GM06990 (cell line): ENCODE measurements around the gene SORBS1.

Source experiments
- DNase-seq: peaks from one replicate; pipeline ENCODE4 v3.0.0-alpha.2; 2011; ENCODE audit not compliant: insufficient read length; ENCODE audit errors: extremely low read depth
- H3K27me3 ChIP-seq: replicated peaks from 2 replicates; pipeline ENCODE4 v1.6.0; 2011; ENCODE audit warnings: low read length; ENCODE audit not compliant: control insufficient read depth, insufficient read depth
- H3K36me3 ChIP-seq: 2 replicates; pipeline ENCODE4 v1.5.1; 2011; ENCODE audit warnings: low read length; ENCODE audit not compliant: control insufficient read depth, insufficient read depth
- H3K4me3 ChIP-seq: replicated peaks from 2 replicates; pipeline ENCODE4 v1.5.1; 2011; ENCODE audit warnings: low read depth, mild to moderate bottlenecking, control low read depth, low read length
- TF ChIP-seq, protein P1 (sequence below): IDR thresholded peaks from 2 replicates; pipeline ENCODE4 v1.5.1; 2011; ENCODE audit warnings: low read length, control low read depth, mild to moderate bottlenecking, inconsistent platforms; ENCODE audit not compliant: insufficient read depth, poor library complexity, severe bottlenecking

Gene SORBS1

DNA sequence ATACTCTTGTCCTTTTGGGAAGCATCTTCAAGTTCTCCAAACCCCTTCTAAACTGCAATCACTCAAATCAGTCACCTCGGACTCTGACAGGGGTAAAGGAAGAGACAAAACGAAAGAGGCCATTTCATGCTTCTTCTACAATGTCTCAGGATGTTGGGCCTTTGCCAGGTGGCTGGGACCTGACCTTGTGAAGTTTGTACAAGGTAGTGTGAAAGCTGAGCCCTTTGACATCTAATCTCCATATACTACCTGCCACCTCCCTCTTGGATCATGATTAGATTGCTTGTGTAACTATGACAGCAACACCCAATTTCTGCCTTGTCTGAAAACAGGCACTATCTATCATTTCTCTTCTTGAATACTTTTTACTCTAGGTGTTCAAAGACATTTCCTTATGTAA, 235.3 kb downstream of the SORBS1 start:
- TF ChIP-seq, protein P1, sequence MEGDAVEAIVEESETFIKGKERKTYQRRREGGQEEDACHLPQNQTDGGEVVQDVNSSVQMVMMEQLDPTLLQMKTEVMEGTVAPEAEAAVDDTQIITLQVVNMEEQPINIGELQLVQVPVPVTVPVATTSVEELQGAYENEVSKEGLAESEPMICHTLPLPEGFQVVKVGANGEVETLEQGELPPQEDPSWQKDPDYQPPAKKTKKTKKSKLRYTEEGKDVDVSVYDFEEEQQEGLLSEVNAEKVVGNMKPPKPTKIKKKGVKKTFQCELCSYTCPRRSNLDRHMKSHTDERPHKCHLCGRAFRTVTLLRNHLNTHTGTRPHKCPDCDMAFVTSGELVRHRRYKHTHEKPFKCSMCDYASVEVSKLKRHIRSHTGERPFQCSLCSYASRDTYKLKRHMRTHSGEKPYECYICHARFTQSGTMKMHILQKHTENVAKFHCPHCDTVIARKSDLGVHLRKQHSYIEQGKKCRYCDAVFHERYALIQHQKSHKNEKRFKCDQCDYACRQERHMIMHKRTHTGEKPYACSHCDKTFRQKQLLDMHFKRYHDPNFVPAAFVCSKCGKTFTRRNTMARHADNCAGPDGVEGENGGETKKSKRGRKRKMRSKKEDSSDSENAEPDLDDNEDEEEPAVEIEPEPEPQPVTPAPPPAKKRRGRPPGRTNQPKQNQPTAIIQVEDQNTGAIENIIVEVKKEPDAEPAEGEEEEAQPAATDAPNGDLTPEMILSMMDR, result no peak

GRCh38 chr10:95324436-95325268, 236.5 kb downstream of the SORBS1 start:
- TF ChIP-seq, protein P1, result no peak
- H3K36me3 ChIP-seq, result no peaks in the 10 kb centered on the region
- H3K4me3 ChIP-seq, result no peak overlapping the region
- no peak for DNase-seq
- no peaks in the 10 kb centered on the region for H3K27me3 ChIP-seq

More for the DNA sequence above, 235.3 kb downstream of the SORBS1 start:
- H3K27me3 ChIP-seq, result no peaks in the 10 kb centered on the region
- H3K36me3 ChIP-seq, result no peaks in the 10 kb centered on the region
- no peak overlapping the region for H3K4me3 ChIP-seq
- no peak for DNase-seq

GRCh38 chr10:95321554-95322301, 239.4 kb downstream of the SORBS1 start:
- H3K36me3 ChIP-seq, result no peaks in the 10 kb centered on the region
- H3K27me3 ChIP-seq, result no peaks in the 10 kb centered on the region
- TF ChIP-seq, protein P1, result no peak
- H3K4me3 ChIP-seq, result no peak overlapping the region
- no peak for DNase-seq

- TF ChIP-seq, protein P1, result no peak
- H3K4me3 ChIP-seq, result no peak overlapping the region
- no peaks in the 10 kb centered on the region for H3K27me3 ChIP-seq
- no peaks in the 10 kb centered on the region for H3K36me3 ChIP-seq
- no peak for DNase-seq
Observed at GRCh38 chr10:95319239-95319638, 241.9 kb downstream of the SORBS1 start.

GRCh38 chr10:95315509-95315908, 245.7 kb downstream of the SORBS1 start:
- H3K4me3 ChIP-seq, result no peak overlapping the region
- H3K36me3 ChIP-seq, result no peaks in the 10 kb centered on the region
- TF ChIP-seq, protein P1, result no peak
- no peaks in the 10 kb centered on the region for H3K27me3 ChIP-seq
- DNase-seq, result no peak
